ENCODE measurements around the gene SESN2. TPM values are rescaled to one million over a fixed set of nuclear protein-coding genes. Genes with fewer than 3 reads are reported as not detected.
A peak's percentile ranks its signal among the peaks of the same experiment; 100 is the strongest.

Gene SESN2
- total RNA-seq: 10 to 100 TPM; 11.2 to 27.5 TPM

GRCh38 chr1:28259252-28259933, at the start of gene SESN2:
SESN2 (plus strand) TSS chr1:28259518; CDS start chr1:28259848, 330 bp downstream.
- no peaks in the 10 kb centered on the region for H3K36me3 ChIP-seq
- WGBS: under 1% methylated on average over 38 of the region's 76 CpGs
- H3K9me3 ChIP-seq: no peaks in the 10 kb centered on the region
- H3K4me3 ChIP-seq: peak within 1 kb of the TSS; percentile 73 to 98
- intact Hi-C loops (cut with DNase I): loop anchor here (10.0 kb wide), 1 partner anchor 345 kb away; no protein-coding TSS in a partner anchor
- DNase-seq (ENCODE audit: low spot score): peak; percentile 99
- peak within 1 kb of the TSS; percentile 83 to 88 for H3K27ac ChIP-seq
- H3K27me3 ChIP-seq (replicated peaks; ENCODE audit: insufficient read depth): no peaks in the 10 kb centered on the region
- no peaks in the 10 kb centered on the region for H3K4me1 ChIP-seq (replicated peaks)
- peak in 1 of 4 experiments; percentile 16 for TF ChIP-seq CTCF (IDR thresholded peaks at IDR 0.05)
- TF ChIP-seq POLR2A (IDR thresholded peaks at IDR 0.05): peak; percentile 99
- TF ChIP-seq POLR2AphosphoS5 (IDR thresholded peaks at IDR 0.05): peak; percentile 96

GRCh38 chr1:28209700-28210099, 49.6 kb upstream of the SESN2 start:
- no peaks in the 10 kb centered on the region for H3K36me3 ChIP-seq
- peak overlapping the region; percentile 21 to 25 for H3K27ac ChIP-seq
- TF ChIP-seq CTCF (IDR thresholded peaks at IDR 0.05) (no peak), POLR2AphosphoS5 (IDR thresholded peaks at IDR 0.05) (peak; percentile 64)
- peaks cover 2% of the 10 kb centered on the region for H3K4me1 ChIP-seq (replicated peaks)
- H3K4me3 ChIP-seq: no peak overlapping the region
- H3K27me3 ChIP-seq (replicated peaks; ENCODE audit: insufficient read depth): no peaks in the 10 kb centered on the region
- H3K9me3 ChIP-seq: no peaks in the 10 kb centered on the region
- intact Hi-C loops (cut with DNase I): loop anchor here (2.0 kb wide), 1 partner anchor 119 kb away; no protein-coding TSS in a partner anchor
- 23% methylated on average over 1 of the region's 1 CpG for WGBS
- no peak for DNase-seq (ENCODE audit: low spot score)

GRCh38 chr1:28213315-28213714, 46.0 kb upstream of the SESN2 start:
- intact Hi-C loops (cut with DNase I): no loop called here

GRCh38 chr1:28229089-28229488, 30.2 kb upstream of the SESN2 start:
- Histone ChIP-seq H3K4me3 (no peak overlapping the region), H3K27me3 (replicated peaks; ENCODE audit: insufficient read depth) (no peaks in the 10 kb centered on the region), H3K36me3 (peaks cover 0 to 5% of the 10 kb centered on the region in 2 donors), H3K27ac (no peak overlapping the region), H3K9me3 (no peaks in the 10 kb centered on the region), H3K4me1 (replicated peaks) (no peaks in the 10 kb centered on the region)
- TF ChIP-seq POLR2A (IDR thresholded peaks at IDR 0.05) (no peak), CTCF (IDR thresholded peaks at IDR 0.05) (no peak), POLR2AphosphoS5 (IDR thresholded peaks at IDR 0.05) (no peak)
- no peak for DNase-seq (ENCODE audit: low spot score)
- intact Hi-C loops (cut with DNase I): loop anchor here (10.0 kb wide), 1 partner anchor 364 kb away; no protein-coding TSS in a partner anchor

More at GRCh38 chr1:28213315-28213714, 46.0 kb upstream of the SESN2 start:
- no peaks in the 10 kb centered on the region for H3K27me3 ChIP-seq (replicated peaks; ENCODE audit: insufficient read depth)
- no peak overlapping the region for H3K4me3 ChIP-seq
- H3K27ac ChIP-seq: no peak overlapping the region
- no peaks in the 10 kb centered on the region for H3K36me3 ChIP-seq
- peaks cover 2% of the 10 kb centered on the region for H3K4me1 ChIP-seq (replicated peaks)
- WGBS: 77% methylated on average over 2 of the region's 2 CpGs
- no peak for DNase-seq (ENCODE audit: low spot score)
- TF ChIP-seq CTCF (IDR thresholded peaks at IDR 0.05) (no peak), POLR2AphosphoS5 (IDR thresholded peaks at IDR 0.05) (no peak), POLR2A (IDR thresholded peaks at IDR 0.05) (no peak)
- H3K9me3 ChIP-seq: no peaks in the 10 kb centered on the region

GRCh38 chr1:28229996-28230395, 29.3 kb upstream of the SESN2 start:
- intact Hi-C loops (cut with DNase I): loop anchor here (10.0 kb wide), 1 partner anchor 365 kb away; no protein-coding TSS in a partner anchor
- no peak for DNase-seq (ENCODE audit: low spot score)
- H3K4me1 ChIP-seq (replicated peaks): no peaks in the 10 kb centered on the region

More at GRCh38 chr1:28229996-28230395, 29.3 kb upstream of the SESN2 start:
- Histone ChIP-seq H3K27ac (no peak overlapping the region), H3K4me3 (no peak overlapping the region), H3K27me3 (replicated peaks; ENCODE audit: insufficient read depth) (no peaks in the 10 kb centered on the region), H3K36me3 (peaks cover 0 to 5% of the 10 kb centered on the region in 2 donors), H3K9me3 (no peaks in the 10 kb centered on the region)
- TF ChIP-seq CTCF (IDR thresholded peaks at IDR 0.05): no peak
- WGBS: 86% methylated on average over 2 of the region's 2 CpGs

All from prostate gland (tissue), 2 donors.